Middle frontal gyrus (tissue), 1 donor: ENCODE results near the gene REEP2.

ENCODE experiments used
- DNase-seq: peaks from one replicate; pipeline ENCODE4 v3.0.0-alpha.2; 2015; ENCODE audit warnings: low spot score; ENCODE audit errors: extremely low spot score

The REEP2 gene

DNA sequence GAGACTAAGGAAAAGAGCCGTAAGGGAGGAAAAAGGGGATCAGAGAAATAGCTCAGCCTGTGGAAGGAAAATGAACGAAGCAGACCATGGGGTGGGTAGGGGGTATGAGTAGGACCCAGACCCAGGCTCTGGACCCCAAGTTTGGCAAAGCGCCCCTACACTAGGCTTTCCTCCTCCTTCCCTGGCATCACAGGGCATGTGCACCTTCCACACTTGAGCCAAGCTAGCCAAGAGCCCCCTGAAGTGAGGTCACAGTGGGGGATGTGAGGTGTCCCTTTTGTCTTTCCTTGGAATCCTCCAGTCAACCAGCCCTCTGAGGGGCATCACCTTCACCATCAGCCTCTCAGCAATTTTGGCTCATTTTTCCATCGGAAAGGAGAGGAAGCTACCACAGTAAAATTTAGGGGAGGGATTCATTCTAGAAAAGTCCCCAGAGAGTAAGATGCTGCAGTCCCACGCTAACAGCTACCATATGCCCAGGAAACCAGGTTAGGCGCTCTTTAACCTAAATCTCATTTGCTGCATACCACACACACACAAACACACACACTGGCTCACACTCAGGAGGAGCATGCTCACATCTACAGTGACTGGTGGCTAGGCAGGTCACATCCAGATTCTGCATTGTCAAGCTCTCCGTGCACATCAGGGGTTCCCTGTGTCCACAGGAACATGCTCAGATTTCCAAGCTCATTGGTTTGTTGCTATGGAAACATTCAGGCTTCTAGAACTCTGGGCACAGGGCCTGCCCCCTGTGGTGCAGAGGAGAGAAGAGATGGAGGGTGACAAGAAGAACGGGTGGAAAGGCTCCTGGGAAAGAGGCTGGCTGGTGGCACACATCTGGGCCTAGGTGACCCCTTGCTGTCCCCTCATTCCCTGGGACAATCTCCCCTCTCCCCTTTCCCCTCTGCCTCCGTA is 9.9 kb downstream of the REEP2 start:
- DNase-seq = no peak

DNA sequence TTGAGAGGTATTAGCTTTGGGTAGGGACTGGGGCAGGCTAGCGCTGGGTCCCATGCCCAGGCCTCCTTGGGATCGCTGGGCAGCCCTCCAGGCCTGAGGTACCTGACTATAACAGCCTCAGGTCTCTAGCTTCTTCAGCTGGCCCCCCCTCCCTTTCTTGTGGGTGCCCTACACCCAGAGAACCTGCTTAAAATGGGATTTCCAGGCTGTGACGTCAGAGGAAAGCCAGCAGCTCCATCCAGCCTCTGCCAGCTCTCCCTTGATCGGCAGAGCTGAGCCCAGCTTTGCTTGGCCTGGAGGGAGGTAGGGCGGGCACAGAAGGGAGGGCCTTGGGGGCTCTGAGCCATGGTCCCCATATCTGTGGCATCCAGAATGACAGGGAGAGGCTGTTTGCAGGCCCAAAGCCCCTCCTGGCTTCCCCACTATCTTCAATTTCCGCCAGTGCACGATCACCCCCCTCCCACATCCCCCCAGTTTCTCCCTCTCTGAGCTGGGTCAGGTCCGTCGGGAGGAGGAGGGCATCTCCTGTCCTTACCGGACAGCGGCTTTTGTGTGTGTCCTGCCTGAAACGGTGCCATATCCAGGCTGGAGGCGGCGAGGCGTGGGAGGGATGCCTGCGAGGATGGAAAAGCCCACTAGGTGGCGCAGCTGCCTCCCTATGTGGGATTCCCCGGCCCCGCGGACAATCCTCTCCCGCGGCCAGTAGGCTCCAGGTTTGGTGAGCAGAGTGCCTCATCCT is 10.8 kb downstream of the REEP2 start:
- peak; percentile 70 for DNase-seq

DNA sequence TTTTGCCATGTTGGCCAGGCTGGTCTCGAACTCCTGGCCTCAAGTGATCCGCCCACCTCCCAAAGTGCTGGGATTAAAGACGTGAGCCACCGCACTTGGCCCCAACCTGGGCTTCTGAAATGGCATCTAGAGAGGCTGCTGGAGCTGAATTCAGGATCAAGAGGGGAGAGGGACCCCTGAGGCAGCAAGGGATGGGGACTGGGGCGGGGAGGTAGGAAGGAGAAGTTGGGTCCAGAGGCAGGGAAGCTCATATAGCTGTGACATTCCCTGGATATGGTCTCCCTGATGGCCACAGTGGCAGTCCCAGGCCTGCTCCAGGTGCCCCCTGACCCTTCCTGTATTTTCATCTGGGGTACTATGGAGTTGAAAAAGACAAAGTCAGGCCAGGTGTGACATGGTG is 12.1 kb downstream of the REEP2 start:
- no peak for DNase-seq

DNA sequence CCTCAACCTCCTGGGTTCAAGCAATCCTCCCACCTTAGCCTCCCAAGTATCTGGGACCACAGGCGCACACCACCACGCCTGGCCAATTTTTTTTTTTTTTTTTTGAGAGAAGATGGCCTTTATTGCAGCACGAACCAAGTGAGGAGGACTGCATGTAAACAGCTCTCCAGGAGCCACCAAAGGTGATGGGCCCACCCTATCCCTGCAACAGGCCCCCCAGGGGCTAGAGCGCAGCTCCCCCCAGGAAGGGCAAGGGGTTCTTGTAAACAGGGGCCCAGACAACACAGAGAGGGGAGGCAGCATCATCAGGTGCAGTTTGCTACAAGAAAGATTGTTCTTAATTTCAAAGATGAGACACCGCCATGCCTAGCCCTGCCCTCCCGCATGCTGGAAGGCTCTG is 13.9 kb downstream of the REEP2 start:
- no peak for DNase-seq

DNA sequence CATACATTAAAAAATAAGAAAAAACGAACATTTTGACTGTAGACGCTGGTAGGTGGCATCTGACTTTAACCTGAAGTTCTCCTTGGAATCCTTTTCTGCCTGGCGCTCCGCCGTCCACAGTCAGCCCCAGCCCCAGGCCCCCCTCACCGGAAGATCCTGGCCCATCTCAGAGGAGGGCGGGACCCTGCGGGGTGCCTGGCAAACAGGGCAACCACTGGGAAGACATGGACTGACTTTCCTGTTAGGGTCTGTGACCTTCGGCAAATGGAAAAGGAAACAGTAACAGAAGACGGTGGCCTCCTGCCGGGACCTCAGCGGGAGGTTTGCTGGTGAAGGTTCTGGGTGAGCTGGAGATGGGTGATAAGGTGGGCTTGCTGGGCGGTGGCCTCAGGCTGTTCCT is 14.7 kb downstream of the REEP2 start:
- no peak for DNase-seq

DNA sequence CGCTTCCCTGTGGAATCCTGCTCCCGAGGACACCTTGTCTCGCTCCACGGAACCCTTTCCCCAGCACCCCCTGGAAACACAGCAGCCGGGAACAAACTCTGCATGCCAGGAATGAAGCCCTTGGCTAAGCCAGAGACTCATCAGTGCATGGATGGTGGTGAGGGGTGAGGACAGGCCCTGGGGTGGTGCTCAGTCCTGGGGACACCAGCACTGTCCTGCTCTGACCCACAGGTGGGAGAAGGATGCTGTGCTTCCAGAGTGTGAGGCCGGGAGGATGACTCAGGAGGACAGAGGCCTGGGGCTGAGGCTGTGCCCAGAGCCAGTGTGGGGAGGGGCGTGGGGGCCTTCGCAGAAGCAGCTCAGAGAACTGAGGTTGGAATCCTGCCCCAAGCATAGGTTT is 15.3 kb downstream of the REEP2 start:
- no peak for DNase-seq

DNA sequence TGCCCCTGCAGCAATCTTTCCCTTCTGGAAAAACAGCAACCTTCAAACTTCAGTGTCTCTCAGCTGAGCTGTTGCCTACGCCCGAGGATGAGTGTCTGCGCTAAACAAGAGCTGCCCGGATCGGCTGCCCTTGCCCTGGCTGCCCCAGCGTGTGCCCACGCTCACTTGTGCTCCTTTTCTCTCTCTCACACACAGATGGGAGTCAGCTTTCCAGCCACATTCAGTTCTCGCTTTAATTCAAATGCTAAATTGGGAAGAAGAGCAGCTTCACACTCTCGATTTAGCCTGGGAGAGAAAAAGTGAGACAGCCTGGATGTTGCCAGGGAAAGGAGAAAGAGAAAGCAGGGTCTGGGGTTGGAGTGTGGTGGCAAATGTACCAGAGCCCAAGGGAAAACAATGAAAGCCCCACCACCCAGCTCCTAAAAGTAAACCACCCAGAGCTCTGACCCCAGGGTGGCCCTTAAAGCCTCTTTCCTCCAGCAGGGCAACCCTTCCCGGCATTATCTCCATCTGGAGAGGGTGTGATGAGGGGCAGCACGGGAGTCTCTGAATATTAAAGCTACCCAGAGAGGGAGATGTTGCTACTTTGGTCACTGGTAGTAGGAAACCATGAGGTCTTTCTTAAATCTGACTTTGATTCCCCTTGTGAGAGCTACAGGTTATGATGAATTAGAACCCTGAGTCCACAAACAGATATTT is 16.5 kb downstream of the REEP2 start:
- peak; percentile 53 for DNase-seq

DNA sequence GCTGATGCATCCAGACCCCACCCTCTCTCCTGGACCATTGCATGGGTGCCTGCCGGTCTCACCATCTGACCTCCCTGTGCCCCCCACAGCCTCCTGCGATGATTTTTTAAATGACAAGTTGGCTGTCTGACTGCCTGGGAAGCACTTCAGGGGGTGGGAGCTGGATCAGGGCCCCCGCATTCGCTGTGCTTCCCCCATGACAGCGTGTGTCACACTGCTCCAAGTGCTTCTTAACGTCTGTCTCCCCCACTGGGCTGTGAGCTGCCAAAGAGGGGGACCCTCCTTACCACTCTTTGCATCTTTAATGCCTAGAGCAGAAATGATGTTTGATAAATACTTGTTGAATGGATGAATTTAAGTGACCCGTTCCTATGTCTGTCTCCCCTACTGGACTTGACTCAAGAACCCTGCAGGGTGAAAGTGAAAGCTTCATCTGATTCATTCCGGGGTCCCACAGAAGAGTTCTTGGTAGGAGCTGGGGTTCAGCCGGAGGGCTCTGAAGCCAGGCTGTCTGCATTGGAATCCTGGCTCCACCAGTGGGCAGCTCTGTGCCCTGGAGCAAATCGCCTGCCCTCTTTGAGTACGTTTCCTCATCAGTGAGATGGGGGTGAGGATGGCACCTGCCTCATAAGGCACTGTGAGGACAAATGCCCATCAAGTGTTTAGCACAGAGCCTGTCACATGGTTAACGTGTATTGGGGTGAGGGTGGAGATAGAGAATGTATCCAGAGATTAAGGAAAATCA is 18.8 kb downstream of the REEP2 start:
- DNase-seq = no peak

DNA sequence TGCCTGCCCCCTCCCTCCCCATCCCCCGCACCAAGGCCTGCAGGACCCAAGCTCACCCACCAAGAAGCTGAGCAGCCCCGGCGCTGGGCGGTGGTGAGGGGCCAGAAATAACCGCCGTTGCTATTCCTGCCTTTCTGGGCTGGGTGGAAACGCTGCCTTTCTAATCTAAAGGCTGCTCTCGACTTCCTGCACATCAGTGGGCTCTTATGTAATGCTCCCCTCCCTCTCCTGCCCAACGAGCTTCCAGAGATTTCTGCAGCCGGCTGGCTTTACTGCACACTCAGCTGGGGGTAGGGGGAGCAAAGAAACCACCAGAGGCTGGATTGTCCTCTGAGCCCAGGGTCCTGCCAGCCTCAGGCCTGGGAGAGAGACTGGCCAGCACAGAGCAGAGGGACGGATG is 19.5 kb downstream of the REEP2 start:
- DNase-seq = no peak

DNA sequence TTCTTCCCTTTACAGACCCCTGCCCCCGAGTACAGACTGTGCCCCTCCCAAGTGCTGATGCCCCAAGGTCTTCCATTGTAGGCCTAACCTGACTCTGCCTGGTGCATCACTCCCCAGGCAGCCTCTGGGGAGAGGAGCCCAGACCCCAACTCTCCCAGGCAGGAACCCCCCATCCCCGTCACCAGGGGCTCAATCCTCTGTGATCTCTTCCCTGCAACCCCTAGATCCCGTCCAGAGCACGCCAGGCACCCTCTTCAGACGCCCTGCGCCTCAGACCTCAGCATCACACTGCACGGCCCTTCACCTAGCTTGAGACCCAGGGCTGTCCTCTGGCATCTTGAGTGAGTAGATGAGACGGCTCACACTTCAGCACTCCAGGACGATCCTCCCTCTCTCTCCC is 20.0 kb downstream of the REEP2 start:
- DNase-seq = no peak

DNA sequence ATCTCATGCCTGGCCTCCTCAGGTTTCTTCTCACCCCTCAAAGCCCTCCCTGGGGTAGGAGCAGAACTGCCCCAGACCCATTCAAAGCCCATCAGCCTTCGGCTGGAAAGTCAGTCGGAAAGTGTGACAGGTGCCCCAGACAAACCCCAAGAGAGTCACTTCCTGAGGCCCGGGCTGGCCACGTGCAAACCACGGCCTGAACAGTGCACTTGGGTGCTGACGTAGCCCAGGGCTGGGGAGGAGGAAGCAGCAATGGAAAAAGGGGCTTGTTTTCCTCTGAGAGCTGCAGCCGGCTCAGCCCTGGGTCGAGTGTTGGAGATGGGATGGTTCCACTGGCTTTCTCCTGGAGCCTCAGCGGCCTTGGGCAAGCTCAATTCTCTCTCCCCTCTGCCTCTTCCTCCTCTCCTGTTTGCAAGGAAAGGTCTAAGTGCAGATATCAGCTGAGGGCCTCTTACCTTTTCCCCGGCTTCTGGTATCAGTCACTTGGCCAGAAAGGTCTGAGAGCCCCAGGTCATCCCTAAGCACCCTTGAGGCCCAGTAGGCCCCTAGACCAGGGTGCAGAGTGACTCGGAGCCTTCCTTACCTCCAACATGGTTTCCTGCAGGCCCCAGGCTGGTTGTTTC is 20.6 kb downstream of the REEP2 start:
- no peak for DNase-seq

DNA sequence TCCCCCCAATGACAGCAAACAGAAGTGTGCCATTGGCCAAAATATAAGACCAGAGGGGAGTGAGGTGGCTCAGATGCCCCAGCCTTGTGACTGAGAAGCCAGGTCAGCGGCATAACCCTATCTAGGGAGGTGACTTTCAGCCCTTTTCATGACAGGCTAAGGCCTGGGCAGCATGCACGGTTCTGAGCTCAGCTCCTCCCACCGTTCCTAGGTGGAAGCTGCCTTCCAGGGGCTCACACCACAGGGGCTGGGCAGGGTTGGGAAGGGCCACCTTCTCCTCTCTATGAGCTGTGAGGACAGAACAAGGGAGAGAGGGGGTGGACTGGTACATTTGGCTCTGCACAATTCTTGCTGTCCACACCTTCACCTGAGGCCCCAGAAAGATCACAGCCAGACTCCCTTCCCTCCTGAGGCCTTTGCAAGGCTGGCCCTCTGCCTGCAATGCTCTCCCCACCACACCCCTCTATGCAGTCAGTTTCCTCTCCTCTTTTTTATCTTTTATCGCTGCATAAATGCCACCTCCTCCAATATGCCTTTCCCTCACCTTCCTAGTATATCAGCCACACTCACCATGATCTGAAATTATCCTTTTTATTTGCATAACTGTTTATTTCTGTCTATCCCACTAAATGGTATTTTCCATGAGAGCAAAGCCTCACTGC is 21.3 kb downstream of the REEP2 start:
- no peak for DNase-seq

DNA sequence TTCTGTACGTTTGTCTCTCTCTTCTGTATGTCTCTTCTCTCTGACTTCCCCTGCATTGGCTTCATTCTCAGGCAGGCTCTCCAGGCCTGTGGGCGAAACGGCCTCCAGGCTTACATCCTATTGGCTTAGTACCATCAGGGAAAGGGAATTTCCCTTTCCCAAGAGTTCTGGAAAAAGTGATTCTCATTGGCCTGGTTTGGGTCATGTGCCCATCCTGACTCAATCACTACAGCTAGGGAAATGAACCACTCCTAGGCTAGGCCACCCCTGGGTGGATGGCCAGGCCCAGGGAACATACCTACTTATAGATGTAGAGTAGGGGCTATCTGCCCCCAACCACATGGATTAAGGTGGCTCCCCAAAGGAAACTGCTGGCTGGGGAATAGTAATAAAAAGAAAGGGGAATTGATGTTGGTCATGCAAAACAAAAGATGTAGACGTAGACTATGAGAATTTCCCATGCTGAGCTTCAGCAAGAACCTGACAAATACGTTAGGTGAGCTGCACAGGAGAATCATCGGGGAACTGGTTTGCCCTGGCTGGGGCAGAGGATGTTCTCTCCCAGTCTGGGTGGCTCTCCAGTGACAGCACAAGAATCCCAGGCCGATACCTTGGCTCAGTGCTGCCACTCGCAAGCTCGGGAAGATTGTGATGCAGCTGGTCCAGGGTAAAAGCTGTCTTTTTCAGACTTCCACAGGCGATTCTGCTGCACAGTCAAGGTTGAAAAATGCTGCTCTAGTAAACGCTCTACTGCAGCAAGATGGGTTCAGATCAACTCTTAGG is 22.7 kb downstream of the REEP2 start:
- DNase-seq = no peak

DNA sequence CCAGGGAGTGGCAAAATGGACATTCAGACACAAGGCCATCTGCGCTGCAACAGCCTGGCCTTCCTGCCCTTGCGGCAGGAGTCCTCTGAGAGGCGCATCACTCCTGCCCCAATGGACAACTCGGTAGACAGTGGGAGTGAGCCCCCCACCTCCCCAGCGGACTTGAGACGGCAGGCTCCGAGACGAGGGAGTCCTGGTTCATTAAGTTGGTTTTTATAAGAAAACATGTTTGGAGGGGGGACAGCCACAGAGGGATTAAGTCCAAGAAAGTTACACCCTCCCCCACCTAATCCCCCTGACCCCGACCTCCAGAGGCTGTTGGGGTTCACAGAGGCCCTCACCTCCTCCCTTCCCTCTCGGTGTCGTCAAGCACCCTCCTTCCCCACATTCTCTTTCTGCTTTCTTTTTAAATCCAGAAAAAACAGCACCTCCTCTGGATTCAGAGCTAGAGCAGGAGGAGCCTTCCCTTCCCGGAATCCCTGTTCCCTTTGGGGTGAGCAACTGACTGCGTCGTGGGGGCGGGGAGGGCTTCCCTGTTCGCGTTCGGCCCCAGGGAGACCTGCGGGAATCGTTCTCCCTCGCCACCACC is 24.7 kb downstream of the REEP2 start:
- DNase-seq = no peak

DNA sequence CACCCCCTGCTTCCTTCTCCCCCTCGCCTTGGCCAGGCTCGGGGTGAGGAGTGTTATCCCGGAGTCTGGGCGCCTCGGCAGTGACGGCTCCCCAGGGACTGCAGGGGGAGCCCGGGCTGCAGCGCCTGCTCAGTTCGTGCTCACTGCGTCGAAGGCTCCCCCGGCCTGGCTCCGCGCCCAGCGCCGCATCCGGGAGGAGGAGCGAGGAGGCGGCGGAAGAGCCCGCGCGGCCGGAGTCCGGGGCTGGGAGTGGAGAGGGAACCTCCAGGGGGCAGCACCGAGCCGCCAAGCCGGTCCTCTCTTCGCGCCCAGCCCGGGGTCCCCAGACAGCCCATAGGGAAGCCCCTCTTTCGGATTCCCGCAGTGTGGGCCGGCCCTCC is 25.1 kb downstream of the REEP2 start:
- peak; percentile 91 for DNase-seq

DNA sequence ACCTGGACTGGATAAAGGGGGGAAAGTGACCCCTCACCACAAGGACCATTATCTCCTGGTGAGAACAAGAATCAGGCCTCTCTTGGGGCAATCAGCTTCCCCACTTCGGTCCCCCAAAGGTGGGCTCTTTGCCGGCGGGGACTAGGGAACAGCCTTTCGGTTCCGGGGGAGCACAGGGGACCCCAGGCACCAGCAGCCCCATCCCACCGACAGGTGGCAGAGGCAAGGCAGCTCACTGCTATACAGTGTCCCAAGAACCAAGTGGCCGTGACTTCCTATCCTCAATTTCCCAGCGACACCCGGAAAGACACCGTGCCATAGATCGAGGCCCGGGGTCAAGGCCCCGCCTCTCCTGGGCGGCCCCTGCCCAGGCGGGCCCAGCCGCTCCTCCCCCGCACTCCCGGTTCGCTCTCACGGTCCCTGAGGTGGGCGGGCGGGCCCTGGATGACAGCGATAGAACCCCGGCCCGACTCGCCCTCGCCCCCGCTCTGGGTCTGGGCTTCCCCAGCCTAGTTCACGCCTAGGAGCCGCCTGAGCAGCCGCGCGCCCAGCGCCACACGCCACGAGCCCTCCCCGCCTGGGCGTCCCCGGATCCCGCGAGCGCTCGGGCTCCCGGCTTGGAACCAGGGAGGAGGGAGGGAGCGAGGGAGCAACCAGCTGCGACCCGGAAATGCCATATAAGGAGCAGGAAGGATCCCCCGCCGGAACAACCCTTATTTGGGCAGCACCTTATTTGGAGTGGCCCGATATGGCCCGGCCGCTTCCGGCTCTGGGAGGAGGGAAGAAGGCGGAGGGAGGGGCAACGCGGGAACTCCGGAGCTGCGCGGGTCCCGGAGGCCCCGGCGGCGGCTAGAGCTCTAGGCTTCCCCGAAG is 25.8 kb downstream of the REEP2 start:
- DNase-seq = peak; percentile 97

DNA sequence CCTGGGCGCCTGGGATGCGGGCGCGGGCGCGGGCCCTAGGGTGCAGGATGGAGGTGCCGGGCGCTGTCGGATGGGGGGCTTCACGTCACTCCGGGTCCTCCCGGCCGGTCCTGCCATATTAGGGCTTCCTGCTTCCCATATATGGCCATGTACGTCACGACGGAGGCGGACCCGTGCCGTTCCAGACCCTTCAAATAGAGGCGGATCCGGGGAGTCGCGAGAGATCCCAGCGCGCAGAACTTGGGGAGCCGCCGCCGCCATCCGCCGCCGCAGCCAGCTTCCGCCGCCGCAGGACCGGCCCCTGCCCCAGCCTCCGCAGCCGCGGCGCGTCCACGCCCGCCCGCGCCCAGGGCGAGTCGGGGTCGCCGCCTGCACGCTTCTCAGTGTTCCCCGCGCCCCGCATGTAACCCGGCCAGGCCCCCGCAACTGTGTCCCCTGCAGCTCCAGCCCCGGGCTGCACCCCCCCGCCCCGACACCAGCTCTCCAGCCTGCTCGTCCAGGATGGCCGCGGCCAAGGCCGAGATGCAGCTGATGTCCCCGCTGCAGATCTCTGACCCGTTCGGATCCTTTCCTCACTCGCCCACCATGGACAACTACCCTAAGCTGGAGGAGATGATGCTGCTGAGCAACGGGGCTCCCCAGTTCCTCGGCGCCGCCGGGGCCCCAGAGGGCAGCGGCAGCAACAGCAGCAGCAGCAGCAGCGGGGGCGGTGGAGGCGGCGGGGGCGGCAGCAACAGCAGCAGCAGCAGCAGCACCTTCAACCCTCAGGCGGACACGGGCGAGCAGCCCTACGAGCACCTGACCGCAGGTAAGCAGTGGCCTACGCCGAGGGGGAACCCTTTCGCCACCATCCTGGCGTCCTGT is 26.6 kb downstream of the REEP2 start, which contains the start of gene EGR1:
TSS of gene EGR1 (plus strand) at position 219 of the 864 bp plus-strand sequence. CDS start at position 502, 283 bp downstream.
- peak; percentile 92 for DNase-seq
